ENCODE results near the gene MYL10. TPM values are rescaled to one million over a fixed set of nuclear protein-coding genes. Genes with fewer than 3 reads are reported as not detected.

The MYL10 gene
- total and polyA plus RNA-seq, 10 of the 15 experiments (the other 5 are each of a cell fraction or from before 2014, with no cell fraction given) = not detected

DNA sequence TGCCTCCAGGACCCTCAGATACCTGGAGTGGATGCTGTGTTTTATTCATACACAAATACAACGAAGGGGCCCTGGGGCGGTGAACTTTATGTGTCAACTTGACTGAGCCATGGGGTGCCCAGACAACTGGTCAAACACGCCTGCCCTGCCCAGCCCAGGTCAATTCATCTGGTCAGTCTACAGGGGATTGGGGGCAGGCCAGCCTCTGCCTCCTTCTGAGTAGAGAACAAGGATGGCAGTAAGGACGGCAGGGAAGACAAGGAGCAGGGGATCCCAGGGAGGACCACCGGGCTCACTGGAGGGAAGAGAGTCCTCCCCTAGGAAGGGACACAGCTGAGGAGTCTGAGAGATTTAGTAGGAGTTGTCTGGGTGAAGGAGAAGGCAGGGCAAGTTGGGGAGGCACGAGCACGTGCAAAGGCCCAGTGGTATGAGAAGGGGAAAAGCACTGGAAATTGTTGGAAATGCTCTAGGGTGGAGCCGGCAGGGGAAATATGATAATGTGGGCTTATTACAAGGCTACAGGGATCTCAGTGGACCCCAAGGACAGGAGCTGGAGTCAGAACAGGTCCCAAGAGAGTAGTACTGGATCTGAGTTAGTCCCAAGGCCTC lies 63.4 kb downstream of the MYL10 start:
- DNase-seq (ENCODE audit: low read depth, low spot score) (no peak), FAIRE-seq (no peak), ATAC-seq (no peak)
- ChIA-PET CTCF (no interaction called here), POLR2A (no interaction called here), SMC1A (ENCODE audit: uncharacterized antibody, unreplicated experiment) (no interaction called here), RAD21 (ENCODE audit: unreplicated experiment) (no interaction called here)
- Histone ChIP-seq H3K4me1 (ENCODE audit: control insufficient read depth, insufficient read depth, low read length) (no peaks in the 10 kb centered on the region), H4K20me1 (ENCODE audit: control insufficient read depth, insufficient read depth) (no peaks in the 10 kb centered on the region), H3K9me3 (replicated peaks; ENCODE audit: control insufficient read depth, insufficient read depth, low read length) (no peaks in the 10 kb centered on the region; the same call in 2 of the 3 replicates), H2AFZ (ENCODE audit: control insufficient read depth, low read depth, low read length) (no peak overlapping the region), H3K27ac (ENCODE audit: control insufficient read depth, insufficient read depth) (no peak overlapping the region), H3K27me3 (replicated peaks in 1 of 2; ENCODE audit: control insufficient read depth in 2 of 2, insufficient read depth in 2 of 2, low read length in 1 of 2) (no peaks in the 10 kb centered on the region; a peak in 1 of 4 replicates), H3K4me2 (ENCODE audit: control insufficient read depth, insufficient read depth) (no peak overlapping the region), H3K79me2 (ENCODE audit: control insufficient read depth, insufficient read depth, low read length) (no peaks in the 10 kb centered on the region), H3K4me3 (no peak overlapping the region), H3K36me3 (ENCODE audit: control insufficient read depth in 2 of 2, insufficient read depth in 2 of 2, low read length in 1 of 2) (no peaks in the 10 kb centered on the region), H3K9ac (ENCODE audit: control insufficient read depth, insufficient read depth, low read length) (no peak overlapping the region)
- intact Hi-C loops (cut with micrococcal nuclease; ENCODE audit: unreplicated experiment) (no loop called here), in situ Hi-C loops (cut with MboI) (no loop called here)
- 49% methylated on average over 8 of the region's 8 CpGs for WGBS (ENCODE audit: insufficient coverage, insufficient replicate concordance, low lambda C conversion rate, missing lambda C conversion rate)
- no TSS peak for BruUV-seq (replicated peaks)
- TF ChIP-seq ZNF384 (IDR thresholded peaks at IDR 0.05; ENCODE audit: borderline replicate concordance, low read depth, low read length) (no peak), BRCA1 (IDR thresholded peaks at IDR 0.05; ENCODE audit: low read depth, low read length) (no peak), CHD2 (IDR thresholded peaks at IDR 0.05; ENCODE audit: borderline replicate concordance, low read depth, low read length) (no peak), CBFB (IDR thresholded peaks at IDR 0.05; ENCODE audit: low read depth) (no peak), ATF2 (IDR thresholded peaks at IDR 0.05; ENCODE audit: low read length) (no peak), NR2C1 (IDR thresholded peaks at IDR 0.05) (no peak), MYB (IDR thresholded peaks at IDR 0.05; ENCODE audit: borderline replicate concordance, low read depth, low read length) (no peak), PBX3 (IDR thresholded peaks at IDR 0.05; ENCODE audit: insufficient replicate concordance, low read depth, low read length) (no peak), NRF1 (conservative IDR thresholded peaks at IDR 0.05; ENCODE audit: low read depth, low read length) (no peak), TCF12 (IDR thresholded peaks at IDR 0.05; ENCODE audit: low read depth, low read length) (no peak), FOXM1 (IDR thresholded peaks at IDR 0.05; ENCODE audit: low read depth, low read length) (no peak), RELA (IDR thresholded peaks at IDR 0.05; ENCODE audit: borderline replicate concordance, partially characterized antibody) (no peak), BHLHE40 (IDR thresholded peaks at IDR 0.05; ENCODE audit: borderline replicate concordance in 1 of 2, low read depth in 2 of 2, low read length in 1 of 2) (no peak), MTA2 (IDR thresholded peaks at IDR 0.05; ENCODE audit: low read depth) (no peak), PRDM15 (CRISPR knock-in tag; IDR thresholded peaks at IDR 0.05) (no peak), IRF3 (IDR thresholded peaks at IDR 0.05) (no peak)
